HepG2 (cell line): ENCODE data around the gene FCHSD1. TPM values are rescaled to one million over a fixed set of nuclear protein-coding genes. Genes with fewer than 3 reads are reported as not detected.

ENCODE experiments used
- BORCS8-MEF2B ChIP-seq: sonication (generic); formaldehyde crosslinking; IDR thresholded peaks from 2 replicates; pipeline ENCODE4 v1.8.0; 2022; ENCODE audit warnings: mild to moderate bottlenecking, missing genetic modification reagents
- CENPT ChIP-seq: sonication (generic); formaldehyde crosslinking; IDR thresholded peaks from 2 replicates; pipeline ENCODE4 v1.8.0; 2022; ENCODE audit warnings: low read depth, mild to moderate bottlenecking, moderate library complexity, missing genetic modification reagents
- CREB3 ChIP-seq: sonication (generic); formaldehyde crosslinking; IDR thresholded peaks from 2 replicates; pipeline ENCODE4 v1.5.0; 2020; ENCODE audit warnings: missing genetic modification reagents
- NR3C1 ChIP-seq: sonication (generic); formaldehyde crosslinking; IDR thresholded peaks from 2 replicates; pipeline ENCODE4 v1.4.0; 2020; ENCODE audit warnings: missing genetic modification reagents
- PHF8 ChIP-seq: sonication (generic); formaldehyde crosslinking; IDR thresholded peaks from 2 replicates; pipeline ENCODE4 v1.5.0; 2020; ENCODE audit warnings: missing genetic modification reagents
- RCOR2 ChIP-seq: IDR thresholded peaks from 2 replicates; pipeline ENCODE4 v1.6.1; 2016; ENCODE audit warnings: missing biosample characterization, missing genetic modification reagents
- SNAPC2 ChIP-seq: sonication (generic); formaldehyde crosslinking; IDR thresholded peaks from 2 replicates; pipeline ENCODE4 v1.8.1; 2022; ENCODE audit warnings: mild to moderate bottlenecking, missing genetic modification reagents
- SRY ChIP-seq: sonication (generic); formaldehyde crosslinking; IDR thresholded peaks from 2 replicates; pipeline ENCODE4 v1.8.0; 2022; ENCODE audit warnings: mild to moderate bottlenecking, missing genetic modification reagents
- THRA ChIP-seq: sonication (generic); formaldehyde crosslinking; IDR thresholded peaks from 2 replicates; pipeline ENCODE4 v1.4.0; 2020; ENCODE audit warnings: missing genetic modification reagents, borderline replicate concordance
- U2AF1 ChIP-seq: fragments of 200-400 bp; formaldehyde crosslinking; optimal IDR thresholded peaks from 2 replicates; pipeline ENCODE3; 2017; ENCODE audit warnings: mild to moderate bottlenecking, low read depth, low read length
- ZNF232 ChIP-seq: sonication (generic); formaldehyde crosslinking; IDR thresholded peaks from 2 replicates; pipeline ENCODE4 v1.4.0; 2020; ENCODE audit warnings: missing genetic modification reagents, borderline replicate concordance
- ZNF691 ChIP-seq: sonication (generic); formaldehyde crosslinking; IDR thresholded peaks from 2 replicates; pipeline ENCODE4 v1.4.0; 2020; ENCODE audit warnings: missing genetic modification reagents, low read depth, mild to moderate bottlenecking, borderline replicate concordance
- polyA plus RNA-seq, 8 experiments: library from polyadenylated mRNA; depleted of rRNA in 3 of 8; stranded (reverse) in 7 of 8; unstranded in 1 of 8; fragments of >200 nt; fragmentation: Illumina TruSeq in 4 of 8; extraction: Trizol in 4 of 8; gene quantifications; 2 replicates each; pipeline versions ENCODE4 v1.2.1 to v1.2.3, GENCODE V29; 2011 to 2016; ENCODE audit warnings: low read depth in 4 of 8, missing spikeins in 1 of 8, mixed read lengths in 1 of 8; ENCODE audit not compliant: insufficient read depth in 1 of 8
- total RNA-seq, 5 experiments: library from RNA; depleted of rRNA; stranded (reverse); fragments of >200 nt; fragmentation: Illumina TruSeq; extraction: Trizol; gene quantifications; 2 replicates each; pipeline ENCODE4 v1.2.3, GENCODE V29; 2016; ENCODE audit warnings: low read depth in 1 of 5
- TF ChIP-seq, protein P1 (sequence below): sonication (generic); formaldehyde crosslinking; IDR thresholded peaks from 2 replicates; pipeline ENCODE4 v1.4.0; 2020; ENCODE audit warnings: missing genetic modification reagents, borderline replicate concordance
- TF ChIP-seq, protein P2 (sequence below): IDR thresholded peaks from 2 replicates; pipeline ENCODE4 v1.6.1; 2016; ENCODE audit warnings: mild to moderate bottlenecking
- TF ChIP-seq, protein P3 (sequence below): sonication (generic); formaldehyde crosslinking; IDR thresholded peaks from 2 replicates; pipeline ENCODE4 v1.4.0; 2020; ENCODE audit warnings: mild to moderate bottlenecking, missing genetic modification reagents
- TF ChIP-seq, protein P4 (sequence below): sonication (generic); formaldehyde crosslinking; IDR thresholded peaks from 2 replicates; pipeline ENCODE4 v1.5.1; 2020; ENCODE audit warnings: missing genetic modification reagents, mild to moderate bottlenecking, borderline replicate concordance

The FCHSD1 gene
- total and polyA plus RNA-seq, 2 of the 13 experiments (the other 11 are each of a cell fraction or from before 2014, with no cell fraction given) = 5.5 to 15.4 TPM

GRCh38 chr5:141637123-141637766 lies 14.0 kb downstream of the FCHSD1 start (continued):
- TF ChIP-seq, protein P1, sequence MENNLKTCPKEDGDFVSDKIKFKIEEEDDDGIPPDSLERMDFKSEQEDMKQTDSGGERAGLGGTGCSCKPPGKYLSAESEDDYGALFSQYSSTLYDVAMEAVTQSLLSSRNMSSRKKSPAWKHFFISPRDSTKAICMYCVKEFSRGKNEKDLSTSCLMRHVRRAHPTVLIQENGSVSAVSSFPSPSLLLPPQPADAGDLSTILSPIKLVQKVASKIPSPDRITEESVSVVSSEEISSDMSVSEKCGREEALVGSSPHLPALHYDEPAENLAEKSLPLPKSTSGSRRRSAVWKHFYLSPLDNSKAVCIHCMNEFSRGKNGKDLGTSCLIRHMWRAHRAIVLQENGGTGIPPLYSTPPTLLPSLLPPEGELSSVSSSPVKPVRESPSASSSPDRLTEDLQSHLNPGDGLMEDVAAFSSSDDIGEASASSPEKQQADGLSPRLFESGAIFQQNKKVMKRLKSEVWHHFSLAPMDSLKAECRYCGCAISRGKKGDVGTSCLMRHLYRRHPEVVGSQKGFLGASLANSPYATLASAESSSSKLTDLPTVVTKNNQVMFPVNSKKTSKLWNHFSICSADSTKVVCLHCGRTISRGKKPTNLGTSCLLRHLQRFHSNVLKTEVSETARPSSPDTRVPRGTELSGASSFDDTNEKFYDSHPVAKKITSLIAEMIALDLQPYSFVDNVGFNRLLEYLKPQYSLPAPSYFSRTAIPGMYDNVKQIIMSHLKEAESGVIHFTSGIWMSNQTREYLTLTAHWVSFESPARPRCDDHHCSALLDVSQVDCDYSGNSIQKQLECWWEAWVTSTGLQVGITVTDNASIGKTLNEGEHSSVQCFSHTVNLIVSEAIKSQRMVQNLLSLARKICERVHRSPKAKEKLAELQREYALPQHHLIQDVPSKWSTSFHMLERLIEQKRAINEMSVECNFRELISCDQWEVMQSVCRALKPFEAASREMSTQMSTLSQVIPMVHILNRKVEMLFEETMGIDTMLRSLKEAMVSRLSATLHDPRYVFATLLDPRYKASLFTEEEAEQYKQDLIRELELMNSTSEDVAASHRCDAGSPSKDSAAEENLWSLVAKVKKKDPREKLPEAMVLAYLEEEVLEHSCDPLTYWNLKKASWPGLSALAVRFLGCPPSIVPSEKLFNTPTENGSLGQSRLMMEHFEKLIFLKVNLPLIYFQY (CRISPR knock-in tag) = no peak
- TF ChIP-seq THRA (CRISPR knock-in tag) (no peak), BORCS8-MEF2B (CRISPR knock-in tag) (no peak; the same call in 1 of the 2 replicates), ZNF232 (CRISPR knock-in tag) (no peak), CENPT (CRISPR knock-in tag) (no peak; the same call in 1 of the 2 replicates), PHF8 (CRISPR knock-in tag) (peak; percentile 78), SRY (CRISPR knock-in tag) (0 out of 2 replicates have a peak, but pooled peaks have one; percentile 45), SNAPC2 (no peak), ZNF691 (CRISPR knock-in tag) (peak; percentile 27; the same call in 1 of the 2 replicates), RCOR2 (no peak), CREB3 (CRISPR knock-in tag) (0 out of 2 replicates have a peak, but pooled peaks have one; percentile 61), NR3C1 (CRISPR knock-in tag) (no peak), U2AF1 (peak; percentile 26)
- TF ChIP-seq, protein P2, sequence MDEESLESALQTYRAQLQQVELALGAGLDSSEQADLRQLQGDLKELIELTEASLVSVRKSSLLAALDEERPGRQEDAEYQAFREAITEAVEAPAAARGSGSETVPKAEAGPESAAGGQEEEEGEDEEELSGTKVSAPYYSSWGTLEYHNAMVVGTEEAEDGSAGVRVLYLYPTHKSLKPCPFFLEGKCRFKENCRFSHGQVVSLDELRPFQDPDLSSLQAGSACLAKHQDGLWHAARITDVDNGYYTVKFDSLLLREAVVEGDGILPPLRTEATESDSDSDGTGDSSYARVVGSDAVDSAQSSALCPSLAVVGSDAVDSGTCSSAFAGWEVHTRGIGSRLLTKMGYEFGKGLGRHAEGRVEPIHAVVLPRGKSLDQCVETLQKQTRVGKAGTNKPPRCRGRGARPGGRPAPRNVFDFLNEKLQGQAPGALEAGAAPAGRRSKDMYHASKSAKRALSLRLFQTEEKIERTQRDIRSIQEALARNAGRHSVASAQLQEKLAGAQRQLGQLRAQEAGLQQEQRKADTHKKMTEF (CRISPR knock-in tag) = peak; percentile 39; the same call in 1 of the 2 replicates
- TF ChIP-seq, protein P3, sequence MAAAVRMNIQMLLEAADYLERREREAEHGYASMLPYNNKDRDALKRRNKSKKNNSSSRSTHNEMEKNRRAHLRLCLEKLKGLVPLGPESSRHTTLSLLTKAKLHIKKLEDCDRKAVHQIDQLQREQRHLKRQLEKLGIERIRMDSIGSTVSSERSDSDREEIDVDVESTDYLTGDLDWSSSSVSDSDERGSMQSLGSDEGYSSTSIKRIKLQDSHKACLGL (CRISPR knock-in tag) = 0 out of 2 replicates have a peak, but pooled peaks have one; percentile 7
- TF ChIP-seq, protein P4, sequence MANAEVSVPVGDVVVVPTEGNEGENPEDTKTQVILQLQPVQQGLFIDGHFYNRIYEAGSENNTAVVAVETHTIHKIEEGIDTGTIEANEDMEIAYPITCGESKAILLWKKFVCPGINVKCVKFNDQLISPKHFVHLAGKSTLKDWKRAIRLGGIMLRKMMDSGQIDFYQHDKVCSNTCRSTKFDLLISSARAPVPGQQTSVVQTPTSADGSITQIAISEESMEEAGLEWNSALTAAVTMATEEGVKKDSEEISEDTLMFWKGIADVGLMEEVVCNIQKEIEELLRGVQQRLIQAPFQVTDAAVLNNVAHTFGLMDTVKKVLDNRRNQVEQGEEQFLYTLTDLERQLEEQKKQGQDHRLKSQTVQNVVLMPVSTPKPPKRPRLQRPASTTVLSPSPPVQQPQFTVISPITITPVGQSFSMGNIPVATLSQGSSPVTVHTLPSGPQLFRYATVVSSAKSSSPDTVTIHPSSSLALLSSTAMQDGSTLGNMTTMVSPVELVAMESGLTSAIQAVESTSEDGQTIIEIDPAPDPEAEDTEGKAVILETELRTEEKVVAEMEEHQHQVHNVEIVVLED (CRISPR knock-in tag) = no peak; the same call in 1 of the 2 replicates
